Keratinocyte (primary cell): ENCODE results near the gene MAGI2. TPM values are rescaled to one million over a fixed set of nuclear protein-coding genes. Genes with fewer than 3 reads are reported as not detected.

Experiments used
- DNase-seq: peaks from one replicate; pipeline ENCODE4 v3.0.0-alpha.2; 2011; ENCODE audit warnings: low read depth, missing footprints, low spot score
- FAIRE-seq: peaks from 2 replicates; lab custom pipeline; 2011; peaks lifted over from hg19 to GRCh38; lab: Jason Lieb, UNC
- H2AFZ ChIP-seq: 2 replicates; pipeline ENCODE4 v1.6.0; 2012; ENCODE audit warnings: low read length, control low read depth, inconsistent platforms; ENCODE audit not compliant: control insufficient read depth
- H3K27ac ChIP-seq: 2 replicates; pipeline ENCODE4 v1.5.1; 2011; ENCODE audit warnings: low read length; ENCODE audit not compliant: control insufficient read depth, insufficient read depth
- H3K27me3 ChIP-seq: 3 replicates; pipeline ENCODE4 v1.6.0; 2011; ENCODE audit warnings: low read length; ENCODE audit not compliant: control insufficient read depth, insufficient read depth; ENCODE audit errors: extremely low read depth
- H3K36me3 ChIP-seq, 2 experiments: 2 replicates in 1 of 2; 3 replicates in 1 of 2; pipeline ENCODE4 v1.5.1; 2011; ENCODE audit warnings: low read length in 2 of 2, mild to moderate bottlenecking in 1 of 2; ENCODE audit not compliant: control insufficient read depth in 2 of 2, insufficient read depth in 2 of 2; ENCODE audit errors: extremely low read depth in 1 of 2
- H3K4me1 ChIP-seq: 3 replicates; pipeline ENCODE4 v1.5.1; 2011; ENCODE audit warnings: low read length; ENCODE audit not compliant: control insufficient read depth, insufficient read depth; ENCODE audit errors: extremely low read depth
- H3K4me2 ChIP-seq: 3 replicates; pipeline ENCODE4 v1.6.0; 2011; ENCODE audit warnings: low read depth, low read length; ENCODE audit not compliant: control insufficient read depth, insufficient read depth; ENCODE audit errors: extremely low read depth
- H3K4me3 ChIP-seq, 3 experiments: fragments of 200-600 bp in 1 of 3; sonication (generic) in 1 of 3; 2 replicates in 2 of 3; 3 replicates in 1 of 3; pipeline ENCODE4 v1.5.1; 2011 to 2016; ENCODE audit warnings: low read length in 3 of 3, mild to moderate bottlenecking in 3 of 3, control low read depth in 2 of 3, inconsistent platforms in 1 of 3, low read depth in 1 of 3, mixed read lengths in 1 of 3, mixed run types in 1 of 3, moderate library complexity in 1 of 3; ENCODE audit not compliant: control insufficient read depth in 2 of 3, insufficient read depth in 2 of 3; ENCODE audit errors: extremely low read depth in 1 of 3
- H3K79me2 ChIP-seq: 2 replicates; pipeline ENCODE4 v1.6.0; 2012; ENCODE audit warnings: low read length; ENCODE audit not compliant: control insufficient read depth, insufficient read depth
- H3K9ac ChIP-seq: 3 replicates; pipeline ENCODE4 v1.6.0; 2011; ENCODE audit warnings: low read length; ENCODE audit not compliant: control insufficient read depth, insufficient read depth; ENCODE audit errors: extremely low read depth
- H3K9me1 ChIP-seq: 3 replicates; pipeline ENCODE4 v1.6.0; 2011; ENCODE audit warnings: low read length; ENCODE audit not compliant: control insufficient read depth, insufficient read depth; ENCODE audit errors: extremely low read depth
- H3K9me3 ChIP-seq: 2 replicates; pipeline ENCODE4 v1.5.1; 2012; ENCODE audit warnings: low read depth, low read length; ENCODE audit not compliant: control insufficient read depth
- H4K20me1 ChIP-seq: 3 replicates; pipeline ENCODE4 v1.6.0; 2011; ENCODE audit warnings: low read length; ENCODE audit not compliant: control insufficient read depth, insufficient read depth; ENCODE audit errors: extremely low read depth
- EZH2 ChIP-seq: IDR thresholded peaks from one replicate; pipeline ENCODE4 v1.6.1; 2012; ENCODE audit warnings: inconsistent platforms, mild to moderate bottlenecking, low read length, moderate library complexity
- dilution Hi-C: fragments of 300-500 bp; cut with MboI; formaldehyde crosslinking; loops from one replicate; pipeline ENCODE4 v1.7.0; 2020; ENCODE audit warnings: low sequenced_read_pairs; ENCODE audit not compliant: extremely low pct_ligation_motif_present
- polyA plus RNA-seq, 5 experiments: library from polyadenylated mRNA; depleted of rRNA in 3 of 5; stranded (reverse) in 3 of 5; stranded (forward) in 1 of 5; unstranded in 1 of 5; fragments of >200 nt; gene quantifications; 1 replicate in 1 of 5; 2 replicates in 3 of 5; 3 replicates in 1 of 5; pipeline versions ENCODE4 v1.2.1 to v1.2.3, GENCODE V29; 2011 to 2012; ENCODE audit warnings: missing spikeins in 2 of 5, low read depth in 1 of 5, low replicate concordance in 1 of 5
- TF ChIP-seq, protein P1 (sequence below), 3 experiments: IDR thresholded peaks in 1 of 3; conservative IDR thresholded peaks in 1 of 3; optimal IDR thresholded peaks in 1 of 3; 2 replicates in 2 of 3; 3 replicates in 1 of 3; pipeline versions ENCODE3 to v1.5.1; 2011; ENCODE audit warnings: low read length in 3 of 3, mild to moderate bottlenecking in 3 of 3, moderate library complexity in 2 of 3, control low read depth in 1 of 3, inconsistent platforms in 1 of 3; ENCODE audit not compliant: insufficient read depth in 2 of 3; ENCODE audit errors: extremely low read depth in 1 of 3

MAGI2 gene
- polyA plus RNA-seq, 1 donor (not counting 4 experiments of a cell fraction or from before 2014, with no cell fraction given), result 0.07 TPM

DNA sequence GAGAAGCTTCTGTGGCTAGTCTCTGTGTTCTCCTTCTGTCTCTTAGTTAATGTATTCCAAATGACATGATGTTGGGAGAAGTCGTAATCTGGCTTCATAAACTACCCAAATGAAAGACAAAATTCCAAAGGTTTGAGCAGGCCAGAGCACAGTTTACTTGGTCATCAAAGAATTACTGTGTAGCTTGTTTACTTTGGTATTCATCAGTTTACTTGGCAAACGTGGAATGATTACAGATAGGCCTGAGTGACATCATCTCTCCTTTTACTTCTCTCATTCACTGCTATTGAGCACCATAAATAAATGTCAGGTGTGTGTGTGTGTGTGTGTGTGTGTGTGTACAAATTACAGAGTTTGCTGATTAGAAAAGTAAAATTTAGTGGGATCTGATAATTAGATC lies 1327.6 kb downstream of the MAGI2 start:
- Histone ChIP-seq H3K9ac (no peak overlapping the region), H4K20me1 (no peaks in the 10 kb centered on the region), H3K36me3 (no peaks in the 10 kb centered on the region), H3K27ac (no peak overlapping the region), H3K79me2 (no peaks in the 10 kb centered on the region), H3K4me3 (no peak overlapping the region), H3K9me3 (no peaks in the 10 kb centered on the region), H3K27me3 (no peaks in the 10 kb centered on the region), H3K4me2 (no peak overlapping the region), H2AFZ (no peak overlapping the region), H3K4me1 (no peaks in the 10 kb centered on the region), H3K9me1 (no peaks in the 10 kb centered on the region)
- dilution Hi-C loops, result no loop called here
- DNase-seq (no peak), FAIRE-seq (no peak)
- TF ChIP-seq, protein P1, sequence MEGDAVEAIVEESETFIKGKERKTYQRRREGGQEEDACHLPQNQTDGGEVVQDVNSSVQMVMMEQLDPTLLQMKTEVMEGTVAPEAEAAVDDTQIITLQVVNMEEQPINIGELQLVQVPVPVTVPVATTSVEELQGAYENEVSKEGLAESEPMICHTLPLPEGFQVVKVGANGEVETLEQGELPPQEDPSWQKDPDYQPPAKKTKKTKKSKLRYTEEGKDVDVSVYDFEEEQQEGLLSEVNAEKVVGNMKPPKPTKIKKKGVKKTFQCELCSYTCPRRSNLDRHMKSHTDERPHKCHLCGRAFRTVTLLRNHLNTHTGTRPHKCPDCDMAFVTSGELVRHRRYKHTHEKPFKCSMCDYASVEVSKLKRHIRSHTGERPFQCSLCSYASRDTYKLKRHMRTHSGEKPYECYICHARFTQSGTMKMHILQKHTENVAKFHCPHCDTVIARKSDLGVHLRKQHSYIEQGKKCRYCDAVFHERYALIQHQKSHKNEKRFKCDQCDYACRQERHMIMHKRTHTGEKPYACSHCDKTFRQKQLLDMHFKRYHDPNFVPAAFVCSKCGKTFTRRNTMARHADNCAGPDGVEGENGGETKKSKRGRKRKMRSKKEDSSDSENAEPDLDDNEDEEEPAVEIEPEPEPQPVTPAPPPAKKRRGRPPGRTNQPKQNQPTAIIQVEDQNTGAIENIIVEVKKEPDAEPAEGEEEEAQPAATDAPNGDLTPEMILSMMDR (optimal IDR thresholded peaks at IDR 0.05 in 1 of 3, IDR thresholded peaks at IDR 0.05 in 1 of 3, conservative IDR thresholded peaks at IDR 0.05 in 1 of 3; ENCODE audit: extremely low read depth in 1 of 3, insufficient read depth in 2 of 3, low read length in 3 of 3), result no peak
- TF ChIP-seq EZH2, result no peak

DNA sequence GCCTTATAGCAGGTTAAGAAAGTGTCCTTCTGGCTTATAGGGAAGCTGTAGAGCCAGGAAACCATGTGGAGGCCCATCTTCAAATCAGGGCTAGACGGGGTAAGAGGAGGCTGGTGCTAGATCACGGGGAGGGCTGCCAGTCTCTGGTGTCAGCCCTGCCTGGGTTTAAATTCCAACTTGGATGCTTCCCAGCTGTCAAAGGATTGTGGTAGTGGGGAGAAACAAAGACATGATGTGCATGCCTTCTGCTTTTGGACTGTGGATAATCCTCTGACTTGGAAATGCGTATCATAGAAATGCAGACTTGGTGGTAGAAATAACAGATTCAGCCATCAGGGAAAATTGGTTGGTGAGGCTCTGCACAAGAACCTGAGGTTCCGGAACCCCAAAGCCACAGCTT lies 1329.3 kb downstream of the MAGI2 start:
- Histone ChIP-seq H3K9ac (no peak overlapping the region), H2AFZ (no peak overlapping the region), H3K4me1 (no peaks in the 10 kb centered on the region), H3K9me3 (no peaks in the 10 kb centered on the region), H3K4me2 (no peak overlapping the region), H3K4me3 (no peak overlapping the region), H3K27ac (no peak overlapping the region), H3K27me3 (no peaks in the 10 kb centered on the region), H3K9me1 (no peaks in the 10 kb centered on the region), H3K36me3 (no peaks in the 10 kb centered on the region), H4K20me1 (no peaks in the 10 kb centered on the region), H3K79me2 (no peaks in the 10 kb centered on the region)
- no peak for DNase-seq
- no peak for FAIRE-seq
- dilution Hi-C loops, result no loop called here
- TF ChIP-seq, protein P1 (optimal IDR thresholded peaks at IDR 0.05 in 1 of 3, IDR thresholded peaks at IDR 0.05 in 1 of 3, conservative IDR thresholded peaks at IDR 0.05 in 1 of 3; ENCODE audit: extremely low read depth in 1 of 3, insufficient read depth in 2 of 3, low read length in 3 of 3), result no peak
- TF ChIP-seq EZH2, result no peak
